CD14-positive monocyte (primary cell): ENCODE measurements around the gene ACOT11. TPM values are rescaled to one million over a fixed set of nuclear protein-coding genes. Genes with fewer than 3 reads are reported as not detected.
"Not testable (repeated sequence)": the region's sequence is repeated elsewhere in the genome, so short reads cannot be mapped to it uniquely, and the experiment has no call there.

ENCODE experiments used
- DNase-seq, 3 donors: peaks; one replicate each; pipeline ENCODE4 v3.0.0-alpha.2; 2011 to 2022
- H2AFZ ChIP-seq: 2 replicates; pipeline ENCODE4 v1.6.0; 2012; ENCODE audit warnings: mild to moderate bottlenecking, low read depth, low read length, inconsistent platforms; ENCODE audit not compliant: insufficient read depth, poor library complexity, severe bottlenecking
- H3K27ac ChIP-seq, 2 donors: 1 replicate in 1 of 2; 2 replicates in 1 of 2; pipeline ENCODE4 v1.5.1; 2012 to 2013; ENCODE audit warnings: low read length in 2 of 2, control low read depth in 1 of 2, inconsistent platforms in 1 of 2, low read depth in 1 of 2, mild to moderate bottlenecking in 1 of 2
- H3K27me3 ChIP-seq, 2 donors: one replicate each; pipeline versions ENCODE4 v1.6.0 to v1.6.1; 2011 to 2013; ENCODE audit warnings: low read length in 2 of 2; ENCODE audit not compliant: control insufficient read depth in 2 of 2, insufficient read depth in 2 of 2
- H3K36me3 ChIP-seq, 2 donors: replicated peaks in 1 of 2; 1 replicate in 1 of 2; 2 replicates in 1 of 2; pipeline versions ENCODE4 v1.5.1 to v1.6.1; 2012 to 2013; ENCODE audit warnings: low read length in 2 of 2, control low read depth in 1 of 2, inconsistent platforms in 1 of 2, mild to moderate bottlenecking in 1 of 2; ENCODE audit not compliant: insufficient read depth in 2 of 2, control insufficient read depth in 1 of 2
- H3K4me1 ChIP-seq, 2 donors: 1 replicate in 1 of 2; 2 replicates in 1 of 2; pipeline versions ENCODE4 v1.5.1 to v1.6.1; 2012 to 2013; ENCODE audit warnings: low read length in 2 of 2, control low read depth in 1 of 2, inconsistent platforms in 1 of 2, mild to moderate bottlenecking in 1 of 2, moderate library complexity in 1 of 2; ENCODE audit not compliant: insufficient read depth in 2 of 2, control insufficient read depth in 1 of 2
- H3K4me2 ChIP-seq: replicated peaks from 2 replicates; pipeline ENCODE3; 2012; ENCODE audit warnings: low read length, moderate library complexity, mild to moderate bottlenecking; ENCODE audit not compliant: poor library complexity, severe bottlenecking; ENCODE audit errors: extremely low read depth
- H3K4me3 ChIP-seq, 3 experiments: fragments of 200-600 bp in 1 of 3; sonication (generic) in 1 of 3; replicated peaks in 1 of 3; 1 replicate in 2 of 3; 2 replicates in 1 of 3; pipeline ENCODE4 v1.5.1; 2011 to 2013; ENCODE audit warnings: low read length in 3 of 3, mild to moderate bottlenecking in 3 of 3, control low read depth in 2 of 3, low read depth in 2 of 3, inconsistent platforms in 1 of 3, moderate library complexity in 1 of 3
- H3K79me2 ChIP-seq: 2 replicates; pipeline ENCODE4 v1.6.0; 2012; ENCODE audit warnings: mild to moderate bottlenecking, control low read depth, inconsistent platforms, low read length, moderate library complexity; ENCODE audit not compliant: insufficient read depth
- H3K9ac ChIP-seq: 2 replicates; pipeline ENCODE4 v1.6.0; 2017; ENCODE audit warnings: low read length, mild to moderate bottlenecking; ENCODE audit not compliant: insufficient read depth, poor library complexity, severe bottlenecking
- H3K9me3 ChIP-seq, 2 donors: replicated peaks in 1 of 2; 1 replicate in 1 of 2; 2 replicates in 1 of 2; pipeline versions ENCODE4 v1.5.1 to v1.6.1; 2012 to 2013; ENCODE audit warnings: low read length in 2 of 2, control low read depth in 1 of 2; ENCODE audit not compliant: control insufficient read depth in 1 of 2, insufficient read depth in 1 of 2
- H4K20me1 ChIP-seq: 2 replicates; pipeline ENCODE4 v1.6.0; 2012; ENCODE audit warnings: mild to moderate bottlenecking, low read length, control low read depth, moderate library complexity; ENCODE audit not compliant: insufficient read depth
- H3K27ac Mint-ChIP-seq, 7 donors: one replicate each; pipeline ENCODE4 v1.8.0; 2020; ENCODE audit warnings: mild to moderate bottlenecking in 7 of 7, mixed read lengths in 7 of 7, moderate library complexity in 6 of 7, inconsistent platforms in 2 of 7
- H3K27me3 Mint-ChIP-seq, 3 donors: one replicate each; pipeline ENCODE4 v1.8.0; 2021 to 2022; ENCODE audit warnings: low read depth in 3 of 3, mild to moderate bottlenecking in 3 of 3, mixed read lengths in 3 of 3, moderate library complexity in 3 of 3, inconsistent platforms in 1 of 3
- H3K36me3 Mint-ChIP-seq, 2 donors: one replicate each; pipeline ENCODE4 v1.8.0; 2020; ENCODE audit warnings: mixed read lengths in 2 of 2, inconsistent platforms in 1 of 2, mild to moderate bottlenecking in 1 of 2
- H3K4me1 Mint-ChIP-seq: one replicate; pipeline ENCODE4 v1.8.0; 2020; ENCODE audit warnings: mild to moderate bottlenecking, mixed read lengths
- H3K4me3 Mint-ChIP-seq, 2 donors: one replicate each; pipeline ENCODE4 v1.8.0; 2020; ENCODE audit warnings: mild to moderate bottlenecking in 2 of 2, mixed read lengths in 2 of 2, moderate library complexity in 1 of 2
- H3K9me3 Mint-ChIP-seq, 7 donors: one replicate each; pipeline ENCODE4 v1.8.0; 2020 to 2022; ENCODE audit warnings: mixed read lengths in 7 of 7, mild to moderate bottlenecking in 6 of 7, moderate library complexity in 6 of 7, inconsistent platforms in 2 of 7
- CTCF ChIP-seq: fragments of 200-600 bp; IDR thresholded peaks from one replicate; pipeline ENCODE4 v1.8.0; 2022; ENCODE audit warnings: antibody characterized with exemption, mild to moderate bottlenecking
- WGBS: methylation state at CpG from one replicate; pipeline ENCODE4 v1.1.5; 2013; ENCODE audit warnings: missing lambda C conversion rate; ENCODE audit not compliant: insufficient coverage; 5-methylcytosine and 5-hydroxymethylcytosine counted together
- intact Hi-C, 2 donors: fragments of 100-400 bp; cut with micrococcal nuclease; formaldehyde crosslinking; loops; one replicate each; pipeline versions ENCODE4 v1.15.0 to v1.15.1; 2023
- polyA plus RNA-seq, 3 donors: library from polyadenylated mRNA; depleted of rRNA in 1 of 3; unstranded in 2 of 3; stranded (reverse) in 1 of 3; fragments of 300-500 nt in 2 of 3; fragments of >200 nt in 1 of 3; fragmentation: Illumina TruSeq in 2 of 3; gene quantifications; 1 replicate in 2 of 3; 2 replicates in 1 of 3; pipeline ENCODE4 v1.2.3, GENCODE V29; 2012 to 2021

Gene ACOT11
- polyA plus RNA-seq, 3 donors = 0.18 to 2.1 (median 0.79) TPM

GRCh38 chr1:54507033-54507870 is 40.8 kb upstream of the ACOT11 start:
- H3K27ac Mint-ChIP-seq = peak overlapping the region in 1 of 7 donors; percentile 40
- Histone ChIP-seq H3K4me3 (no peak overlapping the region), H3K4me1 (no peaks in the 10 kb centered on the region), H4K20me1 (no peaks in the 10 kb centered on the region), H3K4me2 (no peak overlapping the region), H3K36me3 (no peaks in the 10 kb centered on the region), H3K27me3 (no peaks in the 10 kb centered on the region), H2AFZ (no peak overlapping the region), H3K9me3 (peaks cover 0 to 5% of the 10 kb centered on the region in 2 donors), H3K27ac (no peak overlapping the region), H3K79me2 (no peaks in the 10 kb centered on the region), H3K9ac (no peak overlapping the region)
- intact Hi-C loops = no loop called here
- no peaks in the 10 kb centered on the region for H3K4me1 Mint-ChIP-seq
- H3K4me3 Mint-ChIP-seq = no peak overlapping the region
- no peaks in the 10 kb centered on the region for H3K36me3 Mint-ChIP-seq
- peaks cover 6 to 8% (median 7%) of the 10 kb centered on the region in 3 donors for H3K27me3 Mint-ChIP-seq
- peaks cover 0 to 11% (median 5%) of the 10 kb centered on the region in 7 donors for H3K9me3 Mint-ChIP-seq
- TF ChIP-seq CTCF = no peak
- 93% methylated on average over 14 of the region's 17 CpGs for WGBS
- DNase-seq = no peak

GRCh38 chr1:54510715-54511270 is 37.2 kb upstream of the ACOT11 start:
- no peaks in the 10 kb centered on the region for H3K79me2 ChIP-seq
- no peaks in the 10 kb centered on the region for H3K4me1 ChIP-seq
- peaks cover 0 to 5% of the 10 kb centered on the region in 2 donors for H3K9me3 ChIP-seq
- no peaks in the 10 kb centered on the region for H3K4me1 Mint-ChIP-seq
- H3K4me2 ChIP-seq = no peak overlapping the region
- no peak overlapping the region for H3K4me3 ChIP-seq
- no peaks in the 10 kb centered on the region for H3K27me3 ChIP-seq
- no peak for DNase-seq
- 92% methylated on average over 2 of the region's 3 CpGs for WGBS
- no peak overlapping the region for H3K27ac Mint-ChIP-seq
- no peaks in the 10 kb centered on the region for H4K20me1 ChIP-seq
- H3K27me3 Mint-ChIP-seq = peaks cover 2 to 7% (median 3%) of the 10 kb centered on the region in 3 donors
- TF ChIP-seq CTCF = no peak
- intact Hi-C loops = no loop called here
- H3K4me3 Mint-ChIP-seq = no peak overlapping the region
- no peak overlapping the region for H3K9ac ChIP-seq
- H3K27ac ChIP-seq = no peak overlapping the region
- H2AFZ ChIP-seq = no peak overlapping the region
- H3K36me3 ChIP-seq = no peaks in the 10 kb centered on the region
- H3K36me3 Mint-ChIP-seq = no peaks in the 10 kb centered on the region
- peaks cover 0 to 11% (median 5%) of the 10 kb centered on the region in 7 donors for H3K9me3 Mint-ChIP-seq

- H3K9me3 ChIP-seq, H3K27me3 ChIP-seq, DNase-seq, H2AFZ ChIP-seq, H4K20me1 ChIP-seq, H3K4me3 ChIP-seq, H3K27ac ChIP-seq, H3K4me2 ChIP-seq, H3K36me3 ChIP-seq, H3K9ac ChIP-seq, H3K36me3 Mint-ChIP-seq, H3K79me2 ChIP-seq, H3K4me1 ChIP-seq, intact Hi-C loops, H3K4me1 Mint-ChIP-seq, H3K27me3 Mint-ChIP-seq, H3K27ac Mint-ChIP-seq: not testable (repeated sequence)
- Mint-ChIP-seq H3K9me3 (peaks cover 0 to 11% (median 5%) of the 10 kb centered on the region in 7 donors), H3K4me3 (peak overlapping the region in 1 of 2 donors; percentile 24)
- WGBS = 94% methylated on average over 19 of the region's 24 CpGs
Observed at GRCh38 chr1:54513921-54514580, 34.0 kb upstream of the ACOT11 start.
